IMR-90 (cell line): Measurements from ENCODE around the gene GZF1. TPM values are rescaled to one million over a fixed set of nuclear protein-coding genes. Genes with fewer than 3 reads are reported as not detected.

ENCODE experiments used
- ATAC-seq: fragments of 200-7000 bp; cut with Tn5 transposase; 2 replicates; pipeline ENCODE4 v1.9.1; 2020; ENCODE audit warnings: low read depth, mild to moderate bottlenecking, moderate library complexity
- BruUV-seq: library from RNA; stranded (reverse); fragments of 400-500 nt; replicated peaks from 2 replicates; lab custom pipeline; 2021; lab: Mats Ljungman, UMichigan
- CTCF ChIA-PET: fragments of 300-600 bp; formaldehyde crosslinking; extraction: SDS; loops from one replicate; lab custom pipeline; 2021; ENCODE audit warnings: antibody characterized with exemption; lab: Yijun Ruan, JAX
- POLR2A ChIA-PET: fragments of 300-600 bp; sonication (Branson Sonifier 250); formaldehyde crosslinking; loops from one replicate; lab custom pipeline; 2022; ENCODE audit warnings: antibody characterized with exemption; ENCODE audit not compliant: unreplicated experiment; lab: Charles Lee
- DNase-seq: peaks from one replicate; pipeline ENCODE4 v3.0.0; 2013
- H2AFZ ChIP-seq: replicated peaks from 2 replicates; pipeline ENCODE3; 2013; ENCODE audit warnings: low read length, mild to moderate bottlenecking; ENCODE audit not compliant: poor library complexity
- H2AK5ac ChIP-seq: 2 replicates; pipeline ENCODE4 v1.6.1; 2013; ENCODE audit warnings: low read depth, low read length, inconsistent platforms
- H2AK9ac ChIP-seq: replicated peaks from 2 replicates; pipeline ENCODE3; 2013; ENCODE audit warnings: mild to moderate bottlenecking, low read depth, low read length, moderate library complexity; ENCODE audit not compliant: poor library complexity
- H2BK120ac ChIP-seq: 2 replicates; pipeline ENCODE4 v1.6.1; 2013; ENCODE audit warnings: low read depth, low read length, inconsistent platforms
- H2BK15ac ChIP-seq: 3 replicates; pipeline ENCODE4 v1.6.1; 2013; ENCODE audit warnings: low read depth, low read length, inconsistent platforms
- H2BK20ac ChIP-seq: 2 replicates; pipeline ENCODE4 v1.6.1; 2013; ENCODE audit warnings: low read depth, mild to moderate bottlenecking, inconsistent platforms, low read length, moderate library complexity
- H2BK5ac ChIP-seq: 2 replicates; pipeline ENCODE4 v1.6.1; 2013; ENCODE audit warnings: mild to moderate bottlenecking, low read depth, low read length, inconsistent platforms; ENCODE audit not compliant: poor library complexity, severe bottlenecking
- H3K14ac ChIP-seq: replicated peaks from 2 replicates; pipeline ENCODE4 v1.6.1; 2013; ENCODE audit warnings: low read depth, low read length, inconsistent platforms
- H3K18ac ChIP-seq: 2 replicates; pipeline ENCODE4 v1.6.1; 2013; ENCODE audit warnings: low read depth, low read length, control low read depth
- H3K23ac ChIP-seq: 2 replicates; pipeline ENCODE4 v1.6.1; 2013; ENCODE audit warnings: low read depth, low read length, inconsistent platforms
- H3K27ac ChIP-seq: 2 replicates; pipeline ENCODE4 v1.5.1; 2013; ENCODE audit warnings: mild to moderate bottlenecking, control low read depth, low read length; ENCODE audit not compliant: insufficient read depth
- H3K27me3 ChIP-seq: 2 replicates; pipeline ENCODE4 v1.6.1; 2013; ENCODE audit warnings: low read length; ENCODE audit not compliant: control insufficient read depth, insufficient read depth
- H3K36me3 ChIP-seq: 2 replicates; pipeline ENCODE4 v1.6.1; 2013; ENCODE audit warnings: low read length, mixed read lengths; ENCODE audit not compliant: control insufficient read depth, insufficient read depth
- H3K4ac ChIP-seq: 2 replicates; pipeline ENCODE4 v1.6.1; 2013; ENCODE audit warnings: low read depth, low read length, inconsistent platforms
- H3K4me1 ChIP-seq: 2 replicates; pipeline ENCODE4 v1.6.1; 2013; ENCODE audit warnings: low read length, mixed read lengths; ENCODE audit not compliant: control insufficient read depth, insufficient read depth
- H3K4me2 ChIP-seq: 2 replicates; pipeline ENCODE4 v1.6.1; 2013; ENCODE audit warnings: low read depth, mild to moderate bottlenecking, control low read depth, low read length, moderate library complexity
- H3K4me3 ChIP-seq: 2 replicates; pipeline ENCODE4 v1.5.1; 2013; ENCODE audit warnings: low read depth, mild to moderate bottlenecking, control low read depth, low read length, moderate library complexity; ENCODE audit not compliant: insufficient read depth
- H3K56ac ChIP-seq: 2 replicates; pipeline ENCODE4 v1.6.1; 2013; ENCODE audit warnings: low read length, inconsistent platforms; ENCODE audit not compliant: insufficient read depth; ENCODE audit errors: extremely low read depth
- H3K79me1 ChIP-seq, 2 experiments: 2 replicates each; pipeline ENCODE4 v1.6.1; 2013; ENCODE audit warnings: low read length in 2 of 2, inconsistent platforms in 1 of 2, low read depth in 1 of 2
- H3K9ac ChIP-seq: 2 replicates; pipeline ENCODE4 v1.6.1; 2013; ENCODE audit warnings: low read depth, low read length, control low read depth
- H3K9me1 ChIP-seq: 2 replicates; pipeline ENCODE4 v1.6.1; 2013; ENCODE audit warnings: low read length, inconsistent platforms; ENCODE audit not compliant: insufficient read depth
- H3K9me3 ChIP-seq: 2 replicates; pipeline ENCODE4 v1.6.1; 2013; ENCODE audit warnings: low read length; ENCODE audit not compliant: control insufficient read depth, insufficient read depth
- H4K20me1 ChIP-seq: 2 replicates; pipeline ENCODE4 v1.6.1; 2013; ENCODE audit warnings: low read length, inconsistent platforms; ENCODE audit not compliant: insufficient read depth
- H4K5ac ChIP-seq: 2 replicates; pipeline ENCODE4 v1.6.1; 2013; ENCODE audit warnings: mild to moderate bottlenecking, low read depth, low read length, control low read depth
- H4K8ac ChIP-seq, 2 experiments: 2 replicates each; pipeline ENCODE4 v1.6.1; 2013; ENCODE audit warnings: low read depth in 2 of 2, low read length in 2 of 2, control low read depth in 1 of 2, inconsistent platforms in 1 of 2
- H4K91ac ChIP-seq: 2 replicates; pipeline ENCODE4 v1.6.1; 2013; ENCODE audit warnings: low read depth, low read length, inconsistent platforms; ENCODE audit not compliant: insufficient read depth
- BHLHE40 ChIP-seq: fragments of 150-350 bp; IDR thresholded peaks from 2 replicates; pipeline ENCODE4 v1.6.1; 2016; ENCODE audit warnings: mild to moderate bottlenecking, low read depth, low read length
- CEBPB ChIP-seq: IDR thresholded peaks from 2 replicates; pipeline ENCODE4 v1.6.1; 2012; ENCODE audit warnings: low read depth, low read length, improper control_type of control experiment
- CHD1 ChIP-seq: IDR thresholded peaks from 2 replicates; pipeline ENCODE4 v1.6.1; 2012; ENCODE audit warnings: low read depth, low read length, improper control_type of control experiment
- CTCF ChIP-seq: conservative IDR thresholded peaks from 2 replicates; pipeline ENCODE4 v1.5.1; 2012; ENCODE audit warnings: mild to moderate bottlenecking, low read depth, low read length, improper control_type of control experiment
- FOS ChIP-seq: fragments of 150-350 bp; IDR thresholded peaks from 2 replicates; pipeline ENCODE4 v1.6.1; 2016; ENCODE audit warnings: low read depth, low read length
- MAFK ChIP-seq: IDR thresholded peaks from 2 replicates; pipeline ENCODE4 v1.6.1; 2012; ENCODE audit warnings: low read depth, low read length, improper control_type of control experiment
- MAZ ChIP-seq: IDR thresholded peaks from 2 replicates; pipeline ENCODE4 v1.6.1; 2012; ENCODE audit warnings: low read depth, mild to moderate bottlenecking, low read length, improper control_type of control experiment, moderate library complexity, borderline replicate concordance
- MXI1 ChIP-seq: IDR thresholded peaks from 2 replicates; pipeline ENCODE4 v1.6.1; 2012; ENCODE audit warnings: low read depth, mild to moderate bottlenecking, low read length, moderate library complexity, borderline replicate concordance
- NFE2L2 ChIP-seq: fragments of 150-350 bp; IDR thresholded peaks from 2 replicates; pipeline ENCODE4 v1.6.1; 2016; ENCODE audit warnings: low read depth, mild to moderate bottlenecking, low read length
- POLR2A ChIP-seq: IDR thresholded peaks from 2 replicates; pipeline ENCODE4 v1.6.1; 2012; ENCODE audit warnings: mild to moderate bottlenecking, low read depth, low read length
- RAD21 ChIP-seq: IDR thresholded peaks from 2 replicates; pipeline ENCODE4 v1.6.1; 2012; ENCODE audit warnings: low read length, improper control_type of control experiment
- RCOR1 ChIP-seq: IDR thresholded peaks from 2 replicates; pipeline ENCODE4 v1.6.1; 2012; ENCODE audit warnings: mild to moderate bottlenecking, low read length, improper control_type of control experiment; ENCODE audit not compliant: insufficient replicate concordance
- RFX5 ChIP-seq: IDR thresholded peaks from 2 replicates; pipeline ENCODE4 v1.8.0; 2012; ENCODE audit warnings: low read depth, mild to moderate bottlenecking, low read length, moderate library complexity
- SMC3 ChIP-seq: fragments of 150-350 bp; IDR thresholded peaks from 2 replicates; pipeline ENCODE4 v1.6.1; 2016; ENCODE audit warnings: low read depth, mild to moderate bottlenecking, antibody characterized with exemption, low read length, moderate library complexity
- USF2 ChIP-seq: fragments of 150-350 bp; IDR thresholded peaks from 2 replicates; pipeline ENCODE4 v1.6.1; 2017; ENCODE audit warnings: mild to moderate bottlenecking, antibody characterized with exemption, low read length, low read depth
- WGBS, 2 experiments: methylation state at CpG; one replicate each; pipeline versions ENCODE4 v1.1.5 to v1.1.7; 2013; ENCODE audit warnings: missing lambda C conversion rate in 2 of 2; ENCODE audit not compliant: insufficient read length in 1 of 2; ENCODE audit errors: extremely low coverage in 2 of 2; 5-methylcytosine and 5-hydroxymethylcytosine counted together
- dilution Hi-C: fragments of 300-500 bp; cut with HindIII; formaldehyde crosslinking; loops from one replicate; pipeline ENCODE4 v1.14.3; 2018; ENCODE audit warnings: low sequenced_read_pairs; ENCODE audit not compliant: unreplicated experiment
- in situ Hi-C: fragments of 300-500 bp; cut with MboI; formaldehyde crosslinking; loops from 3 replicates; pipeline ENCODE4 v1.14.3; 2019; ENCODE audit warnings: low sequenced_read_pairs, inconsistent platforms, mixed read lengths
- intact Hi-C: fragments of 100-400 bp; cut with micrococcal nuclease; formaldehyde crosslinking; loops from 2 replicates; pipeline ENCODE4 v1.10.0; 2022
- polyA plus RNA-seq, 3 experiments: library from polyadenylated mRNA; depleted of rRNA; stranded (reverse); fragments of >200 nt; gene quantifications; 2 replicates each; pipeline ENCODE4 v1.2.3, GENCODE V29; 2012; ENCODE audit warnings: low replicate concordance in 1 of 3
- total RNA-seq: library from RNA; depleted of rRNA; stranded (reverse); fragments of >200 nt; gene quantifications from 2 replicates; pipeline ENCODE4 v1.2.3, GENCODE V29; 2012
- TF ChIP-seq, protein P1 (sequence below): fragments of 150-350 bp; IDR thresholded peaks from 2 replicates; pipeline ENCODE4 v1.6.1; 2016; ENCODE audit warnings: low read depth, mild to moderate bottlenecking, low read length, moderate library complexity, borderline replicate concordance

The GZF1 gene
- total and polyA plus RNA-seq, 2 of the 4 experiments (the other 2 are of a cell fraction), result 23.7 to 24.7 TPM

DNA sequence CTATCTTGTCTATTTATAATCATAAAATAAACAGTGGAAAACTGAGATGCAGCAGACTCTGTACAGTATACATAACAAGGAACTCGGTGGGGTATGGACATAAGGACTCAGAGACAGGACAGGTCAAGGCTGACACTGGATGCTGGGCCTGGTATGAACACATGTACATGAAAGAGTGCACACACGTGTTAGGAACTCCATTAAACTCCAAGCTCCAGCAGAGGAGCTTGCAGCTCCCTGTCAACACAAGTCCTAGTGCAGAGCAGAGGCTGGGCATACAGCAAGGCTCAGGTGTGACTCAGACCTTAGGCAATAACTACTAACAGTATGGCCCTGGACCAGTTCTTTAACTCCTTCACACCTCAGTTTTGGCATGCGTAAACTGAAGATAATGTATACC lies 42.2 kb downstream of the GZF1 start:
- peak; percentile 56 for ATAC-seq
- H4K91ac ChIP-seq, result no peak overlapping the region

More for the DNA sequence above, 42.2 kb downstream of the GZF1 start:
- Histone ChIP-seq H3K79me1 (peaks cover 25 to 79% of the 10 kb centered on the region in 2 experiments), H4K8ac (no peak overlapping the region), H2AFZ (no peak overlapping the region), H3K9me1 (peaks cover 14% of the 10 kb centered on the region), H3K9me3 (no peaks in the 10 kb centered on the region), H3K23ac (no peak overlapping the region), H3K27ac (peak overlapping the region; percentile 41; the same call in 1 of the 2 replicates), H2AK9ac (no peak overlapping the region), H3K27me3 (no peaks in the 10 kb centered on the region), H4K20me1 (peaks cover 28% of the 10 kb centered on the region), H3K4me3 (no peak overlapping the region), H3K18ac (no peak overlapping the region), H3K4ac (0 out of 2 replicates have a peak overlapping the region, but pooled peaks have one; percentile 17), H4K5ac (no peak overlapping the region), H3K4me2 (peak overlapping the region; percentile 82), H2BK120ac (no peak overlapping the region), H2BK15ac (no peak overlapping the region), H3K14ac (peak overlapping the region; percentile 41; the same call in 1 of the 2 replicates), H3K9ac (no peak overlapping the region), H3K56ac (no peak overlapping the region), H3K36me3 (peaks cover 1% of the 10 kb centered on the region), H2BK20ac (no peak overlapping the region), H2BK5ac (no peak overlapping the region), H2AK5ac (no peak overlapping the region), H3K4me1 (peaks cover 12% of the 10 kb centered on the region)
- TF ChIP-seq MAFK (no peak), CEBPB (peak; percentile 90), NFE2L2 (no peak), CTCF (no peak), RFX5 (no peak), RCOR1 (no peak), POLR2A (no peak), SMC3 (no peak), MAZ (no peak), CHD1 (no peak), USF2 (no peak), MXI1 (peak; percentile 75; the same call in 1 of the 2 replicates), BHLHE40 (no peak), FOS (no peak), RAD21 (no peak)
- TF ChIP-seq, protein P1, sequence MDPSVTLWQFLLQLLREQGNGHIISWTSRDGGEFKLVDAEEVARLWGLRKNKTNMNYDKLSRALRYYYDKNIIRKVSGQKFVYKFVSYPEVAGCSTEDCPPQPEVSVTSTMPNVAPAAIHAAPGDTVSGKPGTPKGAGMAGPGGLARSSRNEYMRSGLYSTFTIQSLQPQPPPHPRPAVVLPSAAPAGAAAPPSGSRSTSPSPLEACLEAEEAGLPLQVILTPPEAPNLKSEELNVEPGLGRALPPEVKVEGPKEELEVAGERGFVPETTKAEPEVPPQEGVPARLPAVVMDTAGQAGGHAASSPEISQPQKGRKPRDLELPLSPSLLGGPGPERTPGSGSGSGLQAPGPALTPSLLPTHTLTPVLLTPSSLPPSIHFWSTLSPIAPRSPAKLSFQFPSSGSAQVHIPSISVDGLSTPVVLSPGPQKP, result no peak
- dilution Hi-C loops, result no loop called here
- 0% methylated on average over 1 of the region's 3 CpGs; no CpG with 5 or more reads in 1 of the 2 experiments for WGBS, 2 experiments
- BruUV-seq, result no TSS peak
- ChIA-PET CTCF (no interaction called here), POLR2A (no interaction called here)
- intact Hi-C loops, result loop anchor here (5.0 kb wide), 1 partner anchor 37 kb away; no protein-coding TSS in a partner anchor
- peak; percentile 67 for DNase-seq
- in situ Hi-C loops, result no loop called here
